HG02852 (cell line): ENCODE data around the gene BIRC2.
"Not testable (repeated sequence)": the region's sequence is repeated elsewhere in the genome, so short reads cannot be mapped to it uniquely, and the experiment has no call there.

Experiments
- ATAC-seq: cut with Tn5 transposase; IDR thresholded peaks from one replicate; pipeline ENCODE4 v1.9.1; 2021; ENCODE audit warnings: mild to moderate bottlenecking, moderate library complexity; ENCODE audit not compliant: unreplicated experiment

Gene BIRC2

DNA sequence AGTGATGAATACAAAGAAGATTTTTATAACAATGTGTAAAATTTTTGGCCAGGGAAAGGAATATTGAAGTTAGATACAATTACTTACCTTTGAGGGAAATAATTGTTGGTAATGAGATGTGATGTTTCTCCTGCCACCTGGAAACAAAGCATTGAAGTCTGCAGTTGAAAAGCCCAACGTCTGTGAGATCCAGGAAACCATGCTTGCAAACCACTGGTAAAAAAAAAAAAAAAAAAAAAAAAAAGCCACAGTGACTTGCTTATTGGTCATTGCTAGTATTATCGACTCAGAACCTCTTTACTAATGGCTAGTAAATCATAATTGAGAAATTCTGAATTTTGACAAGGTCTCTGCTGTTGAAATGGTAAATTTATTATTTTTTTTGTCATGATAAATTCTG is 24.5 kb upstream of the BIRC2 start:
- no peak for ATAC-seq

DNA sequence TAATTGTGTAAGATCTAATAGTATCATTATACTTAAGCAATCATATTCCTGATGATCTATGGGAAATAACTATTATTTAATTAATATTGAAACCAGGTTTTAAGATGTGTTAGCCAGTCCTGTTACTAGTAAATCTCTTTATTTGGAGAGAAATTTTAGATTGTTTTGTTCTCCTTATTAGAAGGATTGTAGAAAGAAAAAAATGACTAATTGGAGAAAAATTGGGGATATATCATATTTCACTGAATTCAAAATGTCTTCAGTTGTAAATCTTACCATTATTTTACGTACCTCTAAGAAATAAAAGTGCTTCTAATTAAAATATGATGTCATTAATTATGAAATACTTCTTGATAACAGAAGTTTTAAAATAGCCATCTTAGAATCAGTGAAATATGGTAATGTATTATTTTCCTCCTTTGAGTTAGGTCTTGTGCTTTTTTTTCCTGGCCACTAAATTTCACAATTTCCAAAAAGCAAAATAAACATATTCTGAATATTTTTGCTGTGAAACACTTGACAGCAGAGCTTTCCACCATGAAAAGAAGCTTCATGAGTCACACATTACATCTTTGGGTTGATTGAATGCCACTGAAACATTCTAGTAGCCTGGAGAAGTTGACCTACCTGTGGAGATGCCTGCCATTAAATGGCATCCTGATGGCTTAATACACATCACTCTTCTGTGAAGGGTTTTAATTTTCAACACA is 23.3 kb upstream of the BIRC2 start:
- ATAC-seq = no peak

DNA sequence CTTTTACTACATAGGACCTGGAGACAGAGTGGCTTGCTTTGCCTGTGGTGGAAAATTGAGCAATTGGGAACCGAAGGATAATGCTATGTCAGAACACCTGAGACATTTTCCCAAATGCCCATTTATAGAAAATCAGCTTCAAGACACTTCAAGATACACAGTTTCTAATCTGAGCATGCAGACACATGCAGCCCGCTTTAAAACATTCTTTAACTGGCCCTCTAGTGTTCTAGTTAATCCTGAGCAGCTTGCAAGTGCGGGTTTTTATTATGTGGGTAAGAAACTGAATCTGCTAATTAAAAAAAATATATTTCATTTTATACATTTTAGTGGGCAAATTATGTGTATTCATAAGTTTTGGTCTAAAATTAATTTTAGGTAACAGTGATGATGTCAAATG is 21.9 kb upstream of the BIRC2 start:
- ATAC-seq = no peak

DNA sequence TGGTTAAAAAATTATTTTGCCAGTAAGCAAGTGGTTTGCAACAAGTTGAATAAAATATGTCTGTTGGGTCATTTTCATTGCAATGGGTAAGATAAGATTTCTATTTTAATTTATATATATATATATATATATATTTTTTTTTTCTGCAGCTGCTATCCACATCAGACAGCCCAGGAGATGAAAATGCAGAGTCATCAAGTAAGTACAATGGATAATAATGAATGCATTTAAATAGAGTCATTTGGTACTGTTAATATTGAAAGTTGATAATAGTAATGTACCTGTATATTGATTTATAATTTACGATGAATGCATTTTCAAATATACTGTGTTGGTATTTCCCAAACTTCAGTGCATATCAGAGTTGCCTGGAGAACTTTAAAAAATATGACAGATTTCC is 18.3 kb upstream of the BIRC2 start:
- ATAC-seq = no peak

DNA sequence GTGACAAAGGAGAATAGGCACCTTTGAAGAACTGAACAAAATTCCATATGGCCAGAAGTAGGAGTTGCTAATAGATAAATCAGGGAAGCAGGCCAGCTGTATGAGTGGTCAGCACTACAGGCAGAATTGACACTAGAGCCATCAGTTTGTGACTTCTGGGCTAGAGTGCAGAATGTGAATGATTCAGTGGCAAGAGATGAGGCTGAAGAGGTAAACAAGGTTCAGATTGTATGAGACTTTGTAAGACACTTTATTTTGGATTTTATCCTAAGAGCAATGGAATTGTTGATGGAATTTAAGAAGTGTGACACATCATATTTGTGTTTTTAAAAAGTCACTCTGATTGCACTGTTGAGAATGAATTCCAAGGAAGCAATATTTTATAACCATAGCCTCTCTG is 16.8 kb upstream of the BIRC2 start:
- no peak for ATAC-seq

DNA sequence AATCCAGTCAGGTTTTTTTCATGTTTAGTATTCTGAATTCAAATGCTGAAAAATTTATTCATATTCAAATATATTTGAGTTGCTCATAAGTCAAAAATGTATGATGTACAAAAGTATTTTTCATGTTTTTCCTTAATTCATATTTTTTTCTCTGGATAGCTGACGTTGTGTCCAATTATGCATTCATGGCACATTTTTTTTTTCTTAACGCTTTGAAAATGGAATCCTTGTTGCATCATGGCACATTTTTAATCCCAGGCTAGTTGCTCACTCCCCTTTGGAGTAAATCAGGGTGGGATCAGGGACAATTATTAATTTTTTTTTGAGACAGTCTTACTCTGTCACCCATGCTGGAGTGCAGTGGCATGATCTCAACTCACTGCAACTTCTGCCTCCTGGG is 15.7 kb upstream of the BIRC2 start:
- ATAC-seq = no peak

DNA sequence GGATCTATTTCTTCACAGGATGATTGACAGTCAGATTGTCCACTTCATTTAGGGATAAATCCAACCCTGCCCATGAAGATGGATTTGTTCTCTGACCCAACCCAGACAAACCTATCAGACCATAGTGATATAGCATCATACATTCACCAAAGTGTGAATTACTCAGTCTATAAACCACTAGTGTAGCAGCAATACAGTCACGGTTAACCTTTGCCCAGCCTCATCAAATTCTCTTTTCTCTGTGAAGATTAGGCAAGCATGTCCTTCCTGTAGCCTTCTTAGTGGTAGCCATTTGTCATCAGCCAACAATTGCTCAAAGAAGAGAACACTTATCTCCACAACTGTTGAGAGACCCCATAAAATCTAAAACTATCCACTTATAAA is 14.4 kb upstream of the BIRC2 start:
- ATAC-seq = no peak

DNA sequence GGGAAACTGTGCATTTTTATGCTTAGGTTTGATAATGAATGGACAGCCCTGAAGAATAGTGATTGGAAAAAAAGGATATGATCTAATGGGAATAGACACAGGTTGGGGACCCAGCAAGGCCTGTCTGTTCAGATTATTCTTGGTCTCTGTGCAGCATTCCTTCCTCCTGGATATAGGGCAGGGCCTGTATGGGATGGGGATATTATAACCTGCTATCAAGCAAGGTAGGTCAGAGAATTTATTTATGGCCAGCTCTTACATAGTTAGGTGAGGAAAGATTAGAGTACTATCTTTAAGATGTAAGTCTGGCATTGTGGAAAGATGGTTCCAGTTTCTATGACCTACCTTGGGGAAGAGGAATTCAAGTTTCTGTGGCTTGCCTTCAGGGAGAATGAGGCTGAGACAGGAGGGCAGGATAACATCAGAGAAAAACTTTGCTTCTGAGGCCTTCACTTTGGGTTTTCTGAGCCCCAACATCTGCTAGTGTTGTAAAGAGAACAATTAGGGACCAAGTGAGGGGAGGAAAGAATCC is 8.5 kb upstream of the BIRC2 start:
- ATAC-seq = no peak

DNA sequence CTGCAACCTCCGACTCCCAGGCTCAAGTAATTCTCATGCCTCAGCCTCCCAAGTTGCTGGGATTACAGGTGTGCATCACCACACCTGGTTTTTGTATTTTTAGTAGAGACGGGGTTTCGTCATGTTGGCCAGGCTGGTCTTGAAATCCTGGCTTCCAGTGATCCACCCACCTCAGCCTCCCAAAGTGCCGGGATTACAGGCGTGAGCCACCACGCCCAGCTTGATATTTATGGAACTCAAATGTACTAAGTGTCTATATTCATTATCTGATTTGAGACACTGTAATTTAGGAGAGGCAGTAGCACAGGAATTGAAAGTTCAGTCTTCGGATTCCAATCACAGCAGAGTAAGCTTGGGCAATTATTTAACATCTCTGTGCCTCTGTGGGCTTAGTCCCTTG is 5.7 kb upstream of the BIRC2 start:
- ATAC-seq = not testable (repeated sequence)

DNA sequence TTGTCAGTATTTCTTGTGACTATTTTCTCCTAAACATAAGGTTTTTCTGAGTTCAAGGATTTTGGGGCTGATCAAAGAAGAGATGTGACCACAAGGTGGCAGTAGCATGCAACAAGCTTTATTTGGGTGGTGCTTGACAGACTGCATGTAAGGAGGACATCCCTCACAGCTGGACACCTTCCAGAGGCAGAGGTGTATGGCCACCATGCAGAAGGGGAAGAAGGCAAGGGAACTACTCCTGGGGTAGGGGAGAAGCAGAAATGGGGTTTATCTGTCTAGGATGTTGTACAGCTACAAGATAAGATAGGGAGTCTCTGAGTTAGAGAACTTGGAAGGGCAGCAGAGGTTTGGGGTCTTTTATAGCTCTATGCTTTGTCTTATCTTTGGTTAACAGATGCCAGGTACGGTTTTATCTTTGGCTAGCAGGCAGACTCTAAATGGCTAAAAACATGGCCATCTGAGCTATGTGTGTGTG is 5.1 kb upstream of the BIRC2 start:
- ATAC-seq = peak; percentile 33

DNA sequence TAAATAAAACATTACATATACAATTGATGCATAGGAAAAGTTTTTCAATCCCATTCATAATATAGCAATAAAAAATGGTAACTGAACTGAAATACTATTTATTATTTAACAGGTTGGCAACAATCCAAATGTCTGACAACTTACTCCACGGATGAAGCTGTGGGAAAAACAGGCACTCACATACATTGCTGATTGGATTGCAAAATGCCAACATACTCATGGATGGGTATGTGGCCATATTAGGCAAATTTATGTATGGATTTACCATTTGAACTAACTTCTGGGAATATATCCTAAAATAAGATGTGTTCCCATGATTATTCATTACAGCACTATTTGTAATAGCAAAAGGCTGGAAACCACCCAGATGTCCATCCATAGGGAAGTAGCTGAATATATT is 3.2 kb upstream of the BIRC2 start:
- ATAC-seq = no peak

DNA sequence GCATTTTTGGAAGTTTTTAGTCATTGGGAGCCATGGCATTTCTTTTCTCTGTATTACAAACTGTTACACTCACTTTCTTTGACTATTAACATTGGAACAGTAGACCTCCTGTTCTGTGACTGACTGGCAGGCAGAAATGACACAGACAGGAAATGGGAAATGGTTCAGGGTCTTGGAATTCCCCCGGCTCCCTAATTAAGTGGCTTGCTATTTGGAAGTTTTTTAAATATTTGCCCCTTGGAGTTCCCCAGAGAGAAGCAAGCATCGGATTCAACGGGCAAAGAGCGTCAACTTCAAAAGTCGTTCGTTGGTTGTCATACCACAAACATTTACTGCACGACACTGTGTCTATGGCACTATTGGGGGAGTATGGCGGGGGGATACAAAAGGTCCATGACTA is 1.1 kb upstream of the BIRC2 start:
- ATAC-seq = peak; percentile 21

DNA sequence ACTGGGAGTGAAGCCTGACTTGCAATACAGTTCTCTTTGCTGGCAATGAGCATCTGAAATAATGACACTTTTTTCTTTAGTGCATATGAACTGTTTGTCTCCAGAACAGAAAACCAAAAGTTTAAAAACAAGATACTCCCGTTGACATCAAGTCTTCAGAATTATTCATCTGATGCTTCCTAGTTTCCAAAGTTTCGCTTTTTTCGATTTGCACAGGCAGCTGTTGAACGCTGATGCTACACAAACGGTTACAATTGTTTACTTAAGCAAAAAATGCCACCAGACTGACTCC is 612 bp upstream of the BIRC2 start:
- no peak for ATAC-seq

DNA sequence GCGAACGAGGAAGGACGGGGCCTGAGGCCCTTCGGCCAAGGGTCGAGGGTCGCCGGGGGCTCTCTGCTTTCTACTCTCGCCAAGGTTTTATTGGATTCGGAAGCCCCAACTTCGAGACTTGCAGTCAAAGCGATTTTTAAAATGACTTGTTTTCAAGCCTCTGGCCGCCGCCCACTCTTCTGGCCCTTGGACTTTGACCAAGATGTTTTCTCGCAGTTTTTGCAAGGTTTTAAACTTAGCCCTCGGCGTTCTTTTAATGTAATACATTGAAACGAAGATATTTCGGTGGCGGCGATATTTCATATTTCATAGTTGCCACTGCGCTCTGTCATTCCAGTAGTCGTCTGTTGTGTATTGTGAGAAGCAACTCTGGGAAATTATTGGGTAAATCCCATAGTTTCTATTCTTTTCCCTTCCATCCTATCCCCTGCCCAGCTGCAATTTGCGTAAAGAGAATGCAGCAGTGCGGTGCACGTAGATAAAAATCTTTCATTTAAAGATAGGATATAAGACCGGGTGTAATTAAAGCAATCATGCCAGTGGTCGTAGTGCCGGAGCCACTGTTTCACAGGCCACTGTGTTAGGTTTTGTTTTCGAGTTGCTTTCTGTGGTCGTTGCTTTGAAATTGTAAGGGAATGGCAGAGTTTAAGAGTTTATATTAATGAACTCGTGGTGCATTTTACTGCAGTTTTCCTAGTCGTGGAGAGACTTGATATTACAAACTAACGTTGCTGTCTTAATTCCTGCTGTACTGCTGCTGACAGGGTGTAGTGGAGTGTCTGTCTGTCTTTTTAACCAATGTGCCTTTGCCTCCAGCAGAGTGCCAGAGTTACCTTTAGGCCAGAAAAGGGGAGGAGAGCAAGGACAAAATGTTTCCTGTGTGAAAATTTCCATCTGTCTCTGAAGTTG is 702 bp downstream of the BIRC2 start:
- peak; percentile 8 for ATAC-seq

DNA sequence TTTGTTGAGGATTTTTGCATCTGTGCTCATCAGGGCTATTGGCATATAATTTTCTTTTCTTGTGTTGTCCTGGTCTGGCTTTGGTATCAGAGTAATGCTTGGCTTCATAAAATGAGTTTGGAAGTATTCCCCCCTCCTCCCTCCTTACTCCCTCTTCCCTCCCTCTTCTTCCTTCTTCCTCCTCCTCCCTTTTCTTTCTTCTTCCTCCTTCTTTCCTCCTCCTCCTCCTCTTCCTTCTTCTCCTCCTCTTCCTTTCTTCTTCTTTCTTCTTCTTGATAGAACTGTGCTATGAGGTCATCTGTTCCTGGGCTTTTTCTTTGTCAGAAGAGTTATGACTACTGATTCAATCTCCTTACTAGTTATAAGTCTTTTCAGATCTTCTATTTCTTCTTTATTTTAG is 10.1 kb downstream of the BIRC2 start:
- ATAC-seq = no peak

DNA sequence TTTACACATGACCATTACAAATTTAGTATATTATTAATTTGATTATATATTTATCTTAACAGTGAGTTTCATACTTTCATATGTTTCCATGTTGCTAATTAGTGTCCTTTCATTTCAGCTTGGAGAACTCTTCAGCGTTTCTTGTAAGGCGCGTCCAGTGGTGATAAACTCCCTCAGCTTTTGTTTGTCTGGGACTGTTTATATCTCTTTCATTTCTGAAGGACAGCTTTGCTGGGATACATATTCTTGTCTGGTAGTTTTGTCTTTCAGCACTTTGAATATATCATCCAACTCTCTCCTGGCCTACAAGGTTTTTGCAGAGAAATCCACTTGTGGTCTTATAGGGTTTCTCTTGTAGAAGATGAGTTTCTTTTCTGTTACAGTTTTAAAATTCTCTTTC is 12.4 kb downstream of the BIRC2 start:
- no peak for ATAC-seq

DNA sequence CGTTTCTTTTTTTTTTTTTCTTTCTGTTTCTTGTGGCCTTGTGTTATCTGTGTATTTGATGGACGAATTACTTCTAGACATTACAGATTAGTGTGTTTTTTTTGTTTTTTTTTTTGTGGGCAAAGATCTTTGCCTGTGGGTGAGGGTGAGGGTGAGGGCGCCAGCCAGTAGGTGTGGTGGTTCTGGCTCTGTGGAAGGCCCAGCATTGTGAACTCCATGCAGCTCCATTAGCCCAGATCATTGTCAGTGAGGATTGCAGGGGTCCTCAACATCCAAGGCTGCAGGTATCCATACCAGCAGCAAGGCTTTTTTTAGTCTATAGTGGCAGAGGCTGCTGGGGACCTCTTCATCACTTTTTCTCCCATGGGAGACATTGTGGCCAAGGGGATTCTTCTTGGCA is 13.7 kb downstream of the BIRC2 start:
- ATAC-seq = no peak

DNA sequence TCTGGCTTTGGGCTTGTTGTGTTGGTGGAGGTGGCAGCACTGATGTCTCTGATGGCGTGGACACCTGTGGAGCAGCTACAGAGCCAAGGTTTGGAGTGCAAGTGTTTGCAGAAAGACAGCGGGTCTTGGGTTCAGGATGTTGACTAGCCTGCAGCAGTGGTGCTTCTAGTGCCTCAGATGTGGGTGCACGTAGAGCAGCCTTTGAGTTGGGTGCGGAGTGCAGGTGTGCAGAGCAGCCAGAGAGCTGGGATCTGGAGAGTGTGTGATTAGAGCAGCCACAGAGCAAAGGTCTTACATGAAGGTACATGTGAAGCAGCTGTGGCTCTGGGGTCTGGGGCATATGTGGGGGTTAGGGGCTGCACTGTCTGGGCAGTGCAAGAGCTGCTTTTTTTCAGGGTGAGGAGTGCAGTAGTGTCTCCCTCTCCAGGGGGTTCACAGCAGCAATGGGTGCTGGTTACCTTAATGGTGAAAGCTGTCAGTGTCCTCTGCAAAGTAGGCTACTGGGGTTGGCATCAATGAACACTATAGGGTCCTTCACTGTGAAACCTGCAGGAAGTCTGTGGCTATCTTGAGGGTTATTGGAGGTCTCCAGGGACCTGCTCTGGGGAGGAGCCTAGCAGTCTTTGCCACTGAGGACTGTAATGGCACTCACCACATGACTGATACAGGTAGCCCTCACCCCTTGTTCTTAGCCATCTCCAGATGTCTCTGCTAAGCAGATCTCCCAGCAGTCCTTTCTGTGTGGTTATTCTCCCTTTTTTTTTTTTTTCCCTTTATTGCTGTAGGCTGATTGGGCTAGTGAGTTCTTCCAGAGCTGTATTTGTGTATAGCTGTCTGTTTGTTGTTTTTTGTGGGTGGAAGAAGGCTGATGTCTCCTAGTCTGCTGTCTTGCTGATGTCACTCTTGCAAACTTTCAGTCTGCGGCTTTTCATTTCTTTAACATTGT is 14.3 kb downstream of the BIRC2 start:
- no peak for ATAC-seq

DNA sequence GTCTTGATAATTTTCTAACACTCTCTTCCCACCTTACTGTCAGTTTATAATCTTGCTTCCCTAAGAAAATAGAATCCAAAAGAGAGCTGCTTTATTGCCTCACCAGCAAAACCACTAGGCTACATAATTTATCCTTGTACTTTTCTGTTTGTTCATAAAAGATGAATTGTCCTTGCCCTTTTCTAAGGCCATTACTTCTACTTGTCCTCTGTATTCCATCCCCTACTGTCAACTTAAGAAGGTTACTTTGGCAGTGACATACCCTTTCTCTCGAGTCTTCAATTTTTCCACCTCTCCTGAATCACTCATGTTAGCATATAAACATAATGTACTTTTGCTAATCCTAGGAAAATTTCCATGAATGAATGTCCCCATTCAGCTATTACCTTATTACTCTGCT is 18.0 kb downstream of the BIRC2 start:
- no peak for ATAC-seq

DNA sequence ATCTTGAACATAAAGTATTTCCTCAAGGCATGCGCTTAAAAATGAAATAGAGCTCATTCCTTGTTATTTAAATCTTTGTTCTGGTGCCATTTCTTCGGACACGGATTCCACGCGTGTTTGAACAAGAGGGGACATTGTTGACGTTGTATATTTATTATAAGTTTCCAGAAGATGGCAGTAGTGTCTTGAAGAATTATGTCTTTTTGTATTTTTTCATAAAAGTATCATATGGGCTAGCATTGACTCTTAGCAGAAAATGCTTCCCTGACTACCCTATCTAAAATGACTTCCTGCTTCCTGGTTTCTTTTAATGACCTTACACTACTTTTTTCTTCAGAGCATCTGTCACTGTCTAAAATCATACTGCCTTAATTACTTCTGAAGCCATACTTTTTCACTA is 20.4 kb downstream of the BIRC2 start:
- ATAC-seq = no peak

DNA sequence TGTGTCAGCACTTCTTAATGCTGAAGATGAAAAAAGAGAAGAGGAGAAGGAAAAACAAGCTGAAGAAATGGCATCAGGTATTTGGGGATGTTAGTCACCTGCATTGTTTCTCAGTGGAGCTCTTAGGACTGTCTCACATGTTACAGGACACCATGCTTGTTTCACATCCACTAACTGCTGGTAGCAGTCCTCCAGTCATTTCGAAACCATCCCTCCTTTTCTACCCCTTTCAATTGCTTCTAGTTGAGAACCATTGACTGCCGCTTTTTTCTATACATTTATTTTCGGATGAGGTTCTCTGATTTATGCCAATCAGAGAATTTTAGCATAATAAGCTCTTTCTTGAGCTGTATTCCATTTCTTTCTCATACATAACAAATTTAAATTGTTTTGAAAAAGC is 21.5 kb downstream of the BIRC2 start:
- peak; percentile 100 for ATAC-seq
